NAMALWA (cell line): ENCODE data around the gene P2RX7.

Experiments
- DNase-seq: peaks from one replicate; pipeline ENCODE4 v3.0.0-alpha.2; 2015; ENCODE audit warnings: low spot score

Gene P2RX7

DNA sequence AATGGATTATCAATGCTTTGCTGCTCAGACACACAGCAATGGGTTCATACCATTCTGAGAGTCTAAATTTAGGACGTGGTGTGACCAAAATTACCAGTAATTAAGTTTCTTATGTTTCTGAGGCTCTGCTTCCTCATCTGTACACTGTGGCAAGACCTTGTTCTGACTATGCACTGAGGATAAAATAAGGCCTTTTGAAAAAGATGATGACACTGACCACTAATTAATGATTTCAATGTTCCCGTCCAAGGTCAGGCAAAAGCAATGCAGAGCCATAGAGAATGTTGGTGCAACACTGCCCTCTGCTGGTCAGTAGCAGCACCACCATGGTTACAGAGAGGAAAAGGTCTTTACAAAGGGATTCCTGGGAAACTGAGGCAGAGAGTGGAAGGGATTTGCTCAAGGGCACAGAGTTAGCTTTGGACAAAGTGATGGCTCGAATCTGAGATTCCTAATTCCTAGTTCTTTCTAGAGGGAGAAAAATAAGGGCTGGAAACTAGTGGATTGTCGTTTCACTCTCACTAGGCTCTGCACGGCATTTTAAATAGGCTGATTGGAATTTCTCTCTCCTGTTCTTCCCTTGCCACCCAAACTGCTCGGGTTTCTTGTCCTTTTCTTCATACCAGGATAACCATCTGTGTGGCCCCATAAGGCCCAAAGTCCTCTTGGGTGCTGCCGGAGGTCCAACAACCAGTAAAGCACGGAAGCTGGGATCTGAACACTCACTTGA, 22.3 kb upstream of the P2RX7 start:
- peak; percentile 79 for DNase-seq

DNA sequence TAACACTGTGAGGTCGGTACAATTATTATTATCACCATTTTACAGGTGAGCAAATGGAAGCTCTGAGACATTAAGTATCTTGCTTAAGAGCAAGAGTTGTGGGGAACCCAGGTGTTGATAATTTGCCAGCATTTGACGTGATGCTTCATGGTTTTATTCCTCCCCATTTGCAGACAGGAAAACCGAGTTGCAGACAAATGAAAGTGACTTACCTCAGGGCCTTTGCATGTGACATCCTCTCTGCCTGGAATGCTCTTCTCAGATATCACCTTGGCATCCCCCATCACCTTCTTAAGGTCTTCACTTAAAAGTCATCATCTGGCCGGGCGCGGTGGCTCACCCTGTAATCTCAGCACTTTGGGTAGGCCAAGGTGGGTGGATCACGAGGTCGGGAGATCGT, 21.0 kb upstream of the P2RX7 start:
- DNase-seq: no peak

- DNase-seq: no peak
Observed at GRCh38 chr12:121112496-121112895, 20.2 kb upstream of the P2RX7 start.

GRCh38 chr12:121113057-121113456, 19.6 kb upstream of the P2RX7 start:
- DNase-seq: no peak

DNA sequence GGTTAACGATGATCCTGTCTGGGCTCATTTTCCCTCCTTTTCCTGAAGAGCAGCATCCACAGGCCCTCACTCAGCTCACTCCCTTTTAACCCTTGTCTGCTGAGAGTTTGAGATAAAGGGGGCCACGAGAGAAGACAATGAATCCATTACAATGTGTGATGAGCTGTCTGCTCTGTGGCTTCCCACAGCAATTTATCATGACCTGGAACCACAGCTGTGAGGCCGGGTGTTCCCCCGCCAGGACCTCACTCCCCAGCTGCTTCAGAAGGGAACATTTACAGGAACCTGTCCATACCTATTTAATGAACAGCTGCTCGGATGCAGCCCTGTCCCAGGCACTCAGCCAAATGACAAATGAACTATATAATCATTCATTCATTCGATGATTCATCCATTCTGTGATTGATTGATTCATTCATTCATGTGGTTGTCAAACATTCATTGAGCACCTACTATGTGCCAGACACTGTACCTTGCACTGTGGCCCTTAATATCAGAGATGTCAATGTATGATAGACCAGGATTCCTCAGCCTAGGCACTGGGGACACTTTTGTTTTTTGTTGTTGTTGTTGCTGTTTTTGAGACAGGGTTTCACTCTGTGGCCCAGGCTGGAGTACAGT, 18.5 kb upstream of the P2RX7 start:
- no peak for DNase-seq

GRCh38 chr12:121114806-121115205, 17.9 kb upstream of the P2RX7 start:
- DNase-seq: no peak

DNA sequence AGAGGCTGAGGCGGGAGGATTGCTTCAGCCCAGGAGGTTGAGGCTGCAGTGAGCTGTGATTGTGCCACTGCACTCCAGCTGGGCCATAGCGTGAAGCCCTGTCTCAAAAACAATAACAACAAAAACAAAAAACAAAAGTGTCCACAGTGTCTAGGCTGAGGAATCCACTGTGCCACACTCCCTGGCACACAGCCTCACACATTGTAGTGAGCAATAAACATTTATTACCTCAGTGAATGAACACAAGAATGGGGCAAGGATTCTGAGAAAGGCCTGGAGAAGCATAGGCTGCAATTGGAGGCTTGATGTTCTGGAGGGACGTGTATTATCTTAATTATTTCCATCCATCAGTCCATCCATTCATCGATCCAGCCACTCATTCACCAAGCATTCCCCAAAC, 17.1 kb upstream of the P2RX7 start:
- DNase-seq: no peak

GRCh38 chr12:121116318-121117225, 16.1 kb upstream of the P2RX7 start:
- DNase-seq: no peak

DNA sequence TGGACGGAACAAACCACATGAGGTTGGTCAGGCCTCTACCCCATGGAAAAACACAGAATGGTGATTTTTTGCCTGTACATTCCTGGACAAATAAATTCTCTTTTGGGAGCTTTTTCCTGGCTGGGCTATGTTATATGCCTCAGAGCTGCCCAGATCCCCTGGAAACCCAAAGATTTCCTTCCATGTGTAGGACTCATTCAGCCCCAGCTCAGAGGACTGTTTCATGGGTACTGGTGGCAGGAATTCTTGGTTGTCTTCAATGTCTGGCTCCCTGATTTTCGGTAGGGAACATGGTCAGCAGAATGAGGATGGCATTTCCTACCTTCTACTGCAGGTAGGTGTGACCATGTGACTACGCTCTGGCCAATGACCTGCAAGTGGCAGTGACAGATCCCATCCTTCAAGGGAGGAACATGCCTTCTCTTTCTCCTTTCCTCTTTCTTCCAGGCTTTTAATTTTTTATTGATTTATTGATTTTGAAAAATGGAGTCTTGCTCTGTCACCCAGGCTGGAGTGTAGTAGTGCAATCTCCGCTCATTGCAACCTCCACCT, 15.4 kb upstream of the P2RX7 start:
- no peak for DNase-seq

DNA sequence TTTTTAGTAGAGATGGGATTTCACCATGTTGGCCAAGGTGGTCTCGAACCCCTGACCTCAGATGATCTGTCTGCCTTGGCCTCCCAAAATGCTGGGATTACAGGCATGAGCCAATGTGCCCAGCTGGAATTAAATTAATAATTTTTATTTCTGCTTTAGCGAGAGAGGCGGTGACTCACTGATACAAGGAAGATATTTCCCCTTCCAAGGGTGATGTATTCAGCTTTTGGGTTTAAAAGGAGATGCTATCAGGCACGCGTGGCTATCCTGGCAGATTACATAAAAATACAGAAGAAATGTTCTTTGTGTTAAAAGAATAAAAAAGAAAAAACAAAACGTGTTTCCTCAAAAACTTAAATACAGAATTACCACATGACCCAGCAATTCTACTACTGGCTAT, 12.4 kb upstream of the P2RX7 start:
- DNase-seq: no peak

GRCh38 chr12:121120989-121121755, 11.5 kb upstream of the P2RX7 start:
- no peak for DNase-seq

GRCh38 chr12:121121805-121122204, 10.9 kb upstream of the P2RX7 start:
- no peak for DNase-seq

- DNase-seq: no peak
Observed at GRCh38 chr12:121123488-121123887, 9.2 kb upstream of the P2RX7 start.

GRCh38 chr12:121124402-121125109, 8.1 kb upstream of the P2RX7 start:
- no peak for DNase-seq

- no peak for DNase-seq
Observed at GRCh38 chr12:121127501-121127900, 5.2 kb upstream of the P2RX7 start.

GRCh38 chr12:121128908-121129810, 3.5 kb upstream of the P2RX7 start:
- DNase-seq: peak; percentile 94

DNA sequence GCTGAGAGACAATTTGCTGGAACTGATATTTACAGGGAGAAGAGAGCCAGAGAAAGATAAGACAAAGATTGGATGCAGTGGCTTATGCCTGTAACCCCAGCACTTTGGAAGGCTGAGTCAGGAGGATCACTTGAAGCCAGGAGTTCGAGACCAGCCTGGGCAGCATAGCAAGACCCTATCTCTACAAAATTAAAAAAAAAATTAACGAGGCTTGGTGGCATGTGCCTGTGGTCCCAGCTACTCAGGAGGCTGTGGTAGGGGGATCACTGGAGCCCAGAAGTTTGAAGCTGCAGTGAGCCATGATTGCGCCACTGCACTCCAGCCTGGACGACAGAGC, 2.9 kb upstream of the P2RX7 start:
- no peak for DNase-seq

- DNase-seq: no peak
Observed at GRCh38 chr12:121130866-121131373, 1.8 kb upstream of the P2RX7 start.

DNA sequence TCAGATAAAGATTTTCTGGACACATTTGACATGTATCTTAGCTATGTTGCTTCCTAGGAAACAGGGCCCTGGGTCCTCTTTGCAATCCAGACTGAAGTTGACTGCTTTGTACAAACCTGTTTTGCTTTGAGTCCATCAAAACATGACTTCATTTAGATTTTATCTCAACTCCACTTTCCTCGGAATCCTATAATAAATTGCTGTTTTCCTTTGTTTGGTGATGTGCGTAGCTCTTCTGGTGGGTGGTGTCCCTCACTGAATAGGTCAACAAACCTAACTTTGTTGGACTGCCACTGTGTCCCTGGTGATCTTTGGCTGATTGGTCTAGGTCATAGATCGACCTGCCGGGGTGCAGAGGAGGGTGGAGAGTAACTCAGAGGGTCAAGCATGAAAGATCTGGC, 735 bp upstream of the P2RX7 start:
- no peak for DNase-seq

- DNase-seq: no peak
Observed at GRCh38 chr12:121133838-121134237, 1.2 kb downstream of the P2RX7 start.
